CMK (cell line): ENCODE results near the gene SPINDOC.
A peak's percentile ranks its signal among the peaks of the same experiment; 100 is the strongest.

Source experiments
- DNase-seq: peaks from one replicate; pipeline ENCODE4 v3.0.0-alpha.2; 2010; ENCODE audit warnings: low read depth

The SPINDOC gene

DNA sequence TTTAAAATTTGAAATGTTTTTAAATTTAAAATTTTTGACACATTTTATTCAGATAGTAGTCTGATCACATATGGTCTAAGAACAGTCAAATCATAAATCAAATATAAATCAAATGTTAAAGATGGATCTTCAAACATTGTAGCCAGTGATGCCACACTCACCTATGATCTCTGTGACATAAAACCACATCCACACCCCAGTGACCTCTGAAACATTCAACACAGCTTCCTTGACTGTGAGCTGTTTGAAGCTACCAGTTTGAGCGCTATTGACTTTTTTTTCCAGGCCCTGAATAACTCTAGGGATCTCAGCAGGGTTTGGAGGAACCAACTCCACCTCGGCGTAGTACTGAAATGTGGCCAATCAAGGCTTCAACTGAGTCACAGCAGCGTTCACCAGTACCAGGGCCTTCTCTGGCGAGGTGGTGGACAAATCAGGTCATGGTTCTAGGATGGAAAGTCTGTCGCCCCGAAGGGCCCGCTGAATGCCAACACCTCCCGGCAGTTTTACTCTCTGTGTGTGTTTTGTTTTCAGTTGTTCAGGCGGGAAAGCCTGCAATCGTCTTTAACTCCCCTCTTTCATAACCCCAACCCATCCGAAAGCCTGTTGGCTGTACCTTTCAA, 21.4 kb downstream of the SPINDOC start:
- no peak for DNase-seq

DNA sequence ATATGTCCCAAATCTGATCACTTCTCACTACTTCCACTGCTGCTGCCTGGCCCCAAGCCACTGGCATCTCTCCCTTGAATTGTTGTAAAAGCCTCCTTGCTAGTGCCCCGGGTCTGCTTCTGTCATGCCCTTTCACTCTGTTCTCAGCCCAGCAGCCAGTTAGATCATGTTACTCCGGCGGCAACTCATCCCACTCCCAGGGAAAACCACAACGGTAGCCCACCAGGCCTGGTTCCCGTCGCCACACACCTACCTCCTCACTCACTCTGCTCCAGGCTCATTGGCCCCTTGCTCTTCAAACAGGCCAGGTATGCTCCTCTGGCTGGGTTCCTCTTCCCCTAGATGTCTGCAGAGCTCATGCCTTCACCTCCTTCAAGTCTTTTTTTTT, 21.9 kb downstream of the SPINDOC start:
- no peak for DNase-seq

DNA sequence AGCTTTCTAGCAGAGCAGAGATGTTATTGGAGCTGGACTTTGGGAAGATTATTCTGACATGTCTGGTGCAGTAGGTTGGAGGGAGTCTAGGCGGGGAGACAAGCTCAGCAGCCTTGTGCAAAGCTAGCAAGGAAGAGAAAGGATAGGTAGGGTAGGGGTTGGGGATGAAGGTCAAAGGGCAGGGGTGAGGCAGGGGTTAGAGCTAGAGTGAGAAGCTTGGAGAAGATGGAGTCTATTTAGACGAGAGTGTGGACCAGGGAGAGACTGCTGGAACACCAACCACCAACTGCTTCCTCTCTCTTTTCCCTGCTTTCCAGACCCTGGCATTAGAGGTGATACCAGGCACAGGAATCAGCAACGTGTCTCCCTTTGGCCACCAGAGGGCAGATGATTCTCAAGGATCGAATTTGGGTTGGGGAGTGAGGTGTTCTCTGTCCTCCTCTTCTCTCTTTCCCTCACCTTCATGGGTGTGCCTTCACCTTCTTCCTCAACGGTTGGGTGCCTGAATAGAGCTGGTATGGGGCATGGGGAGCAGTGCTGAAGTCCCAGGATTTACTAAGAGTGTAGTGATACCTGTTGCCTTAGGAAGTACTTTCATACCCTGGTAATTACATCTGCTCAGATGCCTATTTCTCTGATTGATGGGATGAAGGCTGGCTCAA, 23.9 kb downstream of the SPINDOC start:
- DNase-seq: peak; percentile 45

DNA sequence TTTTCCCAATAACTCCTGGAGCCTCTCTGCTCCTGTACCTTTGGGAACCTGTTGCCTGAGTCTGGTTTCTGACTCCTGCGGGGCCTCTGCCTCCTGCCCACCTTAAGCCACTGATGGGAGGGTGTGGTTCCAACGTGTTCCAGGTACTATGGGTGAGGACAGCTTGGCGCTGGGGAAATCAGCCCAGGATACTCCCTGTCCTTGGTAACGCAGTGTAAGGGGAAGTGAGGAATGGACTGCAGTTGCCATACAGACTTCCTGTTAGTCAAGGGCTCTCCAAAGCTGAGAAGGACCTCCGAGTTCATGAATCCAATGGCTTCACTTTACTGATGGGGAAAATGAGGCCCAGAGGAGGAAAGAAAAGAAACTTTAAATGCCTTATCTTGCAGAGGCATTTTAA, 24.5 kb downstream of the SPINDOC start:
- DNase-seq: no peak

DNA sequence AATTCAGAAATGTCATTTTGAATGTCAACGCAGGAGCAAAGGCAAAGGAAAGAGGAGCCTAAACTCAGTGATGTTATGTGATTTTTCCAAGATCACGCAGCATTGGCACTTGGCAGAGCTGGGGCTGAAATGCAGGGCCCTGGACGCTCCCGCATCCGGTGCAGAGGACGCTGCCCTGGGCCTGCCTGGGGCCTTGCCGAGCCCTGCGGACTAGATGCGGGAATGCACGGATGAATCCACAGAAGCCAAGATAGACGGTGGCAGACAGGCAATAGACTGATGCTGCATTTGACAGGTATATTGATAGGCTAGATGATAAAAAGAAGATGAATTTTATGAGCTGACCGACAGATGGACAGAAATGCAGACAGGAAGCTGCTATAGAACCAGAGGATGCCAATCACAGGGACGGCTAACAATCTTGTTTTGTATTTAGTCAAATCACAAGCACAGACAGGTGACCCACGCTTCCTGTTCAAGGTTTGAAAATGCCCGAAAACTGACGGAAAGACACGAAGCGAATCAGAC, 25.0 kb downstream of the SPINDOC start:
- no peak for DNase-seq

DNA sequence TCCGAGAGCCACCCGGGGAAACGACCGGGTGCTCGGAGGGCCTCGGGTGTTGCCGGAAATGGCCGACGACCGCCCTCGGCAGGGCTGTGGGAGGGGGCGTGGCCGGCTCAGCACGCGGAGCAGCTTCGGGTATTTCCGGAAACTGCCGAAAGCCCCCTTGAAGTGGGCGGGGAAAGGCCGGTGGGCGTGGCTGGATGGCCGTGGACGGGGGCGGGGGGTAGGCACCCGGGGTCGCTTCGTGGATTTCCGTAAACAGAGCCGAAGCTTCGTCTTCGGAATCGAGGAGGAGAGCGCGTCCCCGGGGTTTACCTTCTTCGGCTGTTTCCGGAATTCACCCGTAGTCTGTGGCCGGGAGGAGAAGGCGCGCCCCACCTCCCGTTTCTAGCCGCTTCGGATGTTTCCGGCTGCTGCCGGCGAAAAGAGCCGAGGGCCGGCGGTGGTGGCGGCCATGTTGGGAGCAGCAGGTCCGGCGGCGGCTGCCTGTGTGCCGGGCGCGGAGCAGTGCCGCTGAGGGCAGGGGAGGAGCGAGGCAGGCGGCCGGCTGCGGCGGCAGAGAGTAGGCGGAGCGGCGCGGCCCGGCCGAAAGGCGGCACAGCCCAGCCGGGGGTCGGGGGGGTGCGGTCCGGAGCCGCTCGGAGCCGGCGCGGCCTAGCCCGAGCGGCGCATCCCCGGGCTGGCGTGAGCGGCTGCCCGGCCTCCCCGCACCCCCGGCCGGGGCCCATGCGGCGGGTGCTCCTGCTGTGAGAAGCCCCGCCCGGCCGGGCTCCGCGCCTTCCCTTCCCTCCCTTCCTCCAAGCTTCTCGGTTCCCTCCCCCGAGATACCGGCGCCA, 25.6 kb downstream of the SPINDOC start, which contains the start of gene MARK2:
Gene MARK2, plus strand, starts transcription at position 433 of the 830 bp plus-strand sequence. Its CDS starts 397 bp downstream, at position 830.
- DNase-seq: peak; percentile 80

DNA sequence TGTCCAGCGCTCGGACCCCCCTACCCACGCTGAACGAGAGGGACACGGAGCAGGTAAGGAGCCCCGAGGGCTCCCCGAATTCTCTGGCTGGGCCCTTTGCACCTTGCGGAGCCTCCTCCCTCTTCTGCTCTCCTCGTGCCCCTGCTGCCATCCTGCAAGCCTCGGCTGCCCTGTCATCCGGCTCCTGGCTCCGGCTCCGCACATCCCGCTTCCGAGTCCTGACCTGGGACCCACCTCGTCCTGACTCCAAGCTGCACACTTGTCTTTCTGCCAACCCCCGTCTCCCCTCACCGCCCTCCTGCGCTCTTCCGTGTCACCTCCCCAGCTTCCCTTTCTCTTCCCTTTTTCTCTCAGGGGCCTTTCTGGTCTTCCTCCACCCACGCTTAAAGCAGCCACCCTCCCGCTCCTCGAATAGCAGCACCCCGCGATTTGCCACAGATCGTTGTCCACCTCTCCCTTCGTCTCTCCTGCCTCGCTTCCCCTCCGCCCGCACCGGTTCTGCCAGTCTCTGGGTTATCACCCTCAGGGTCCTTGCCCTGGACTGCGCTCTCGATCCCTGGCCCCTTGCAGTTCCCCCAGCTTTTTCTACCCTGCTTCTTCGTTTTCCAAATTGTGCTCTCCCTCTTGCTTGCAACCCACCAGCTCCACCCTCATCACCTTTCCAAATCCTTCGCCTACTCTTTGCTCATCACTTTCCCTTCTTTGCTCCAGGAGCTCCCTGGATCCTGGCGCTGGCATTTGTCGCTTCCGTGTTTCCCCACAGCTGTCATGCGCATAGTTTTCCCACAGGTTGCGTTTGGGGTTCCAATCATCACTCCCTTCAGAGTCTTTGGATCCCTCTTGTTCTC, 26.5 kb downstream of the SPINDOC start:
- DNase-seq: peak; percentile 45

DNA sequence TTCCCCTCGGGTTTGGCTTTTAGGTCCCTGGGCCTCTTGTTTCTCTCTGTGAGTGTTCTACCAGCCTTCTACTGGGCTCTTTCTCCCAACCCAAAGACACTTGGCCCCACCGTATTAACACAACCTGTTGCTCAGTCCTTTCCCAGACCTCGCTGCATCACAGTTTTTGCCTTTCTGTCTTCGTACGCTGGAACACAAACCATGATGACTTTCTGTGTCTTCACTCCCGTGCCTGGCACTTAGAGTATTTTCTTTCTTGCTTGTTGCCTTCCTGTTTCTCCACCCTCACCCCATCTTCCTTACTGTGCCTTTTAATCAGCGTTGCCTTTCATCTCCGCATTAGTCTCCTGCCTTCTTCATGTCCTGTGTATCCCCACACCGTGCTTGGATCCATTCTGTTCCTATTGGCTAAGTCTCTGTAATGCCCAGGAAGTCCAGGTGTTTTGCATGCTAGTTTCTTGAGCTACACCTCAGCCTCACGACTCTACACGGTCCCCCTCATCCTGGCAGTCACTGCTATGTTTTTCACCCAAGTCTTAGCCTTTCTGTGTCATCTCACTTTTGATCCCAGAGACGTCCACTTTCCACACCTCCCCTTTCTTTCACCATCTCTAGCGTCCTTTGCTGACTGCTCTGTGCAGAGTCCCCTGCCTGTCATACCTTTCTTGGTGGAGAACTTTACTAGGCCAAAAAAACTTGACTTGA, 27.3 kb downstream of the SPINDOC start:
- DNase-seq: no peak

DNA sequence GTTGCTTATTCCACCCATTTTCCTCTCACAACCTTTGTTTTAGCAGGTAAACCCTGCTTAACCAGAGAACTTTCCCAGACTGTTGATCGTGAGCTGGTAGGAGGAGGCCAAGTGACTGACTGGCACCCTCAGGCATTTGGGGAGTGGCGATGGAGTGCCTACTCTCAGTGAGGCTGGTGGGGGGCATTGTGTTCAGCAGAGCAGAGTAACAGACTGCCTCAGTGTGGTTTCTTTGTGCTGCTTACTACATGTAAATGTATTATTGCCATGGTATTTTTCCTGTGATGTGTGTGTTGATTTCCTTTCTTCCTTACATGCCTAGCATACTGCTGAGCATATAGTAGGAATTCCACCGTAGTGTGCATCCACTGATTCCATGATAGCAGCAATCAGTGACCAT, 28.3 kb downstream of the SPINDOC start:
- DNase-seq: no peak

DNA sequence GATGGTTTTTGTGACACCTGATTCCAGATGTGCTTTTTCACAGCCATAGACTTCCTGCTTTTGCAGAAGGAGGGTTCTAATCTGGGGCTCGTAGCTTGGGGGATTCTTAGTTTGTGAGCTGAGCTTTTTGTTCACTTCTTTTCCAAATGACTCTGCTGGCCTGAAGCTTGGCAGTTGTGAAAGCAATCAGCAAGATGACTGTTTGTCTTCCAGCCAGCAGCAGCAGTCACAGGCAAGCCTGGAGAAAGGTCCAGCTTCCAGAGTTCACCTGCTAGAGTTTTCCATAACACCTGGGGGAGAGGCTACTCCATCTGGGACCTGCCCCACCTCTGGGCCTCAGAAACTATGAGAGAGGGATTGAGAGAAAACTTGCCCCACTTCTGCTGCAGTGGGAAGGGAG, 29.8 kb downstream of the SPINDOC start:
- no peak for DNase-seq

DNA sequence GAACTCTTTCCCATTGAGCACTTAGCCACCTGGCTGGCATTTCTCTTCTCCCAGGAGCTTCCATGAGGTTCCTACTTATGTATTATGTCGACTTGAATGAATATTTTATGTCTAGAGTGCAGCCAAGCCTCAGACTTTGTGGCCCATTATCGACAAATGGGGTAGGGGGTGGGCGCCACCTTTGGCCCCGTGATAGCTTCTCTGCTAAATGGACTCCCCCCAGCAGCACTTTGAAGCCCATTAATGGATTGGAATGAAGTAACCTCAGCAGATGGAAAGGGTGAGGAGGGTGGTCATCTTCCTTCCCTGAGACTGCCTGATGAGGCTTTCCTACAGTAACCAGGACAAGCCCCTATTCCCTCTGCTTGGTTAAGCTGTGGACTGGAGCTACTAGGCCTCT, 31.6 kb downstream of the SPINDOC start:
- DNase-seq: no peak

DNA sequence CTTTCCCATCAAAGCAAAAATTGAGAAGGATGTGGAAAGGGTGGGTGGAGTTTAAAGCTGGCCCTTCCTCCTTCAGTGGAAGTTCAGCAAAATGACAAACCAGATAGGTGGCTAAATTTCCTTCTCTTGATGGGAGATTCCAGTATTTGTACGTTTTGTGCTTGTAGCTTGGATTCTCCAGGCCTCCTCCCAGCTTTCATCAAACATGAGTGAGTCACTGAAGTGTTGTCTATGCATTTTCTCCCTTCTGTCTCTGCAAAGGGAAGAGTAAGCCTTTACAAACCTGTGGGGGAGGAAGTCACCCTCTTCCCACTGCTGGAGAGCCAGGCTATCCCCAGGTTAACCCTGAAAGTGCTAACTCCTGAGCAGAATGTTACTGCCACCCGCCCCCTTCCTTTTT, 32.0 kb downstream of the SPINDOC start:
- DNase-seq: no peak

DNA sequence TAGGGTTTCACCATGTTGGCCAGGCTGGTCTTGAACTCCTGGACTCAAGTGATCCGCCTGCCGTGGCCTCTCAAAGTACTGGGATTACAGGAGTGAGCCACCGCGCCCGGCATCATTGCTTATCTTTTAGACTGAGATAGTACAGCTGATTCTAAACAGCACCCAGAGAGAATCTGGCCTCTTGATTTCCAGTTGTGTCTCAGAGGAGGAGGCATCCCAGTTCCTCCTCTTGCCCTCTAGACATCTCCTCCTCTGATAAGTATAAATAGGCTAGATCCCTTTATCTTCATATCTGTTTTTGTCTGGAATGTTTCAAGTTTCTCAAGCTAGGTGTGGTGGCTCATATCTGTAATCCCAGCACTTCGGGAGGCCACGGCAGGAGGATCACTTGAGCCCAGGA, 32.7 kb downstream of the SPINDOC start:
- no peak for DNase-seq

DNA sequence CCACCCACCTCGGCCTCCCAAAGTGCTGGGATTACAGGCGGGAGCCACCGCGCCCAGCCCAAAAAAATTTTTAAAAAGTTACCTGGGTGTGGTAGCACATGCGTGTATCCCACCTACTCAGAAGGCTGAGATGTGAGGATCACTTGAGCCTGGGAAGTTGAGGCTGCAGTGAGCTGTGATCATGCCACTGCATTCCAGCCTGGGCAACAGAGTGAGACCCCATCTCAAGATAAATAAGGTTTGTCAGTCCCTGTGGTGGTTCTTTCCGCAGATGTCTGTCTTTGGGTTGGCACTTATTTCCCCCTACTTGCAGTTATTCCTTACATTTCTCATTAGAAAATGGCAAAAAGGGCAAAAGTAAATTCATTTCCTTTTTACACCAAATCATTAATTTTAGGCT, 33.6 kb downstream of the SPINDOC start:
- no peak for DNase-seq

DNA sequence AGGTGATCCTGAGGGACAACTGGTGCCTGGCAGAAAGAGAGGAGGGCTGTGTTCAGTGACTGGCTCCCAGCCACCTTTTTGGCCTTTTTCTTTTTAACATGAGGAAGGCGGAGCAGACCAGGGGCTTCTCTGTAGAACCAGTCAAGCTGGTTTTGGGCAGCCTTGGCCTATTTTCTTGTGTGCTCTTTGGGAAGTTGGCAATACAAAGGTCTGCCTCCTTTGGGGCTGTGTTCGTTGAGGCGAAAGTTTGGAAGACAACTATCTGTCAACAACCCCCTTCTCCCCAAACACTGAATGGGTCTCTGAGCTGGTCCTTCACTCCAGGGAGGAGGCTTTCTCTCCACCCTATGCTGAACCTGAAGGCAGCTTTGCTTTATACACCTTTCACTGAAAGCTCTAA, 34.1 kb downstream of the SPINDOC start:
- DNase-seq: no peak

DNA sequence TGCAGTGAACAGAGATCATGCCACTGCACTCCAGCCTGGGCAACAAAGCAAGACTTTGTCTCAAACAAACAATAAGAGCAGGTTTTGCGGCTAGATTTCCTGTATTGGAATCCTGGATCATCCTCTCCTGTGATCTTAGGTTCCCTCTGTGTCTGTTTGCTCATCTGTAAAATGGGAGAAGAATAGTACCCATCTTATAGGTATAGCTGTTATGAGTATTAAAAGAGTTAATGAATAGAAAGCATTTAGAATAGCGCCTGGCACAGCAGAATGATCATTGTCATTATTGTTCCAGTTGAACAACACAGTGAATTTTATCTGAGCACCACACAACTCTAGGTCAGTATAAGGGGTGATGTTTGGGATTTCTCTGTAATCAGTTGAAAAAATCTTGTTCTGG, 36.4 kb downstream of the SPINDOC start:
- no peak for DNase-seq

DNA sequence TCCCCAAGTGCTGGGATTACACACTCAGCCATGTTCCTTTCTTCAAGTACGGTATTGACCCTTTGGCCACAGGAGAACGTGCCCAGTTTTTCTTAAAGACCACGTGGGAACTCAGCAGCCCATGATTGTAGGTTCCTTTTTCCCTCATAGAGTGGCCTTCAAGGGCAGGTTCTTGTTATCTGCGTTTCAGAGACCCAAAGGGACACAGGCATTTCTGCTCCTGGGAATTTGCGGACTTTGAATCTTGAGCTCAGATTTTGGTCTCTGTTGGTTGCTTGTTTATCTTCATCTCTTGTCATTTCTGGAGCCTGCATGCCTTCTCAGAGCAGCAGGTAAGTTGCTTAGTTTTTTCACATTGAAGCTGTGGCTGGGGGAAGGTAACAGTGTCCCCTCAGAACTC, 37.7 kb downstream of the SPINDOC start:
- DNase-seq: no peak

DNA sequence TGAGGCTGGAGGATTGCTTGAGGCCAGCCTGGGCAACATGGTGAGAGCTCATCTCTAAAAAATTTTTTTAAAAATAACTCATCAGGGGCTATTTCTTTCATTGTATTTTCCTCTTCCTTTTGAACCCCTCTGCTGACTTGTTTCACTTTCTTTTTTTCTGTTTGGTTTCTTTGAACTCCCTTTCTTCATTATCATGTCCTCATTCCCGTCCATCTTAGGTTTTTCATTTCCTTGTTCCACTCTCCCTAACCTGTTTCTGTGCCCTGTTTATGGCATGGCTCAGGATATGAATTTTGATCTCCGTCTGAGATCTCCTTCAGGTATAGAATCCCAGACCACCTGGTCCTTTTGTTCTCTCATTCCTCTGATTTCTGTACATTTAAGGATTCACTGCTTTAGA, 38.1 kb downstream of the SPINDOC start:
- no peak for DNase-seq

DNA sequence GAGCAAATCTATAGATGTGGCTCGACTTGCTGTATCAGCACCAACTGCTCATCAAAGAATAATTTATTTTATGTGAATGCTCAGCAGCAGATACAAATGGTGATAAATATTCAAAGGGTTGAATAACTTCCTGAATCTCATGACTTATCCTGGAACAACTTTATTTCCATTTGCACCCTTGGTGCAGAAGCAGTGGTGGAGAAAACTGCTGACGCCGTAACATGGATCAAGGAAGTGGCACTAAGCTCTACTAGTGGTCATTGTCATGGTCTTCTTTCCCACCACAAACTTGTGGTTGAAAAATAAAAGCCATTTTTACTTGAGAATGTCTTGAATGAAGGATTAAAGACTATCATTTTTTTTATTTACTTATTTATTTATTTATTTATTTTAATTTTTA, 40.2 kb downstream of the SPINDOC start:
- DNase-seq: no peak

DNA sequence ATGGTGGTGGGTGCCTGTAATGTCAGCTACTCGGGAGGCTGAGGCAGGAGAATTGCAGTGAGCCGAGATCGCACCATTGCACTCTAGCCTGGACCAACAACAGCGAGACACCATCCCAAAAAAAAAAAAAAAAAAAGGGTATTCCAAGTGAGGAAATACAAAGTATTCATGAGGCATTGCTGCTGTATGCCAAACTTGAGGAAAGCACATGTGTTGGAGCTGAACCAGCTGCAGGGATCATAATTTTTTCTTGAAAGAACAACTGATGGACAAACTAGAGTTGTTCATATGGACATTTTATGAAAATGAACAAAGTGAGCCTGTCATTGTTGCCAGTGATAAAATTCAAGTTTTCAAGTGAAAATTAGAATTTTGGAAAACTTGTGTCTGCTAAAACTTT, 41.4 kb downstream of the SPINDOC start:
- DNase-seq: no peak

DNA sequence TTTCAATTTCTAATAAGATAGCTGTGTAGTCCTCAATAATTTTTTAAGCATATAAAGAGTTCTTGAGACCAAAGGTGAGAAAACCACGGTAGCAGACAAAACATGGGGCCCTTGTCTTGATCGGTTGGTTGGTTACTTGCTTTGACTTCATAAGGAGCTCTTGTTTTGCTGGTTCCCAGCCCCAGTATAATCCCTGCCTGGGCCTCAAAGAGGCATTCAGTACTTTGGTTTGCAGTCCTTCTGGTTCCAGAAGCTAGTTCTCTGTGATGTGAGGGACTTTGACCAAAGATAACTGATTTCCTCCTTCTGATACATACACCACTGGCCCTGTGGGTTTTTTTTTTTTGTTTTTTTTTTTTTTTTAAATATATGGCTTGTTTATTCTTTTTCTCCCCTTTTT, 42.7 kb downstream of the SPINDOC start:
- no peak for DNase-seq
